ENCODE data around the gene MIPOL1. TPM values are rescaled to one million over a fixed set of nuclear protein-coding genes. Genes with fewer than 3 reads are reported as not detected.

MIPOL1 gene
- total and polyA plus RNA-seq, 10 donors = 0.50 to 15.5 (median 7.3) TPM

DNA sequence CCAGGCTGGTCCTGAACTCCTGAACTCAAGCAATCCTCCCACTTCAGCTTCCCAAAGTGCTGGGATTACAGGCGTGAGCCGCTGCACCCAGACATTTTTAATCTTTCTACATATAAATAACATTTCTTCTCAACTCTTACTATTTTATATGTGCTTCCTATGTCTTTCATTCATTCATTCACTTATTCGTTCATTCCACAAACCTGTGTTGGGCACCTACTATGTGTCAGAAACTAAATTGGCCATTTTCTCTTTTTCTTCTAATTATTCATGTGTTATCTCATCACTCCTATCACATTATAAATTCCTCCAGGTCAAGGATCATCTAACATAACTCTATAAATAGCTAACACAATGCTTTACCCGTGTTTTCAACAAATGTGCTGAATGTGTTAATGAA lies 373.7 kb downstream of the MIPOL1 start:
- Histone ChIP-seq H3K9me3 (peaks cover 0 to 12% (median 0%) of the 10 kb centered on the region in 8 donors), H3K4me1 (no peaks in the 10 kb centered on the region), H3K27me3 (replicated peaks in 1 of 7) (no peaks in the 10 kb centered on the region), H3K4me3 (no peak overlapping the region), H3K27ac (no peak overlapping the region), H3K36me3 (no peaks in the 10 kb centered on the region)
- TF ChIP-seq POLR2AphosphoS5 (IDR thresholded peaks at IDR 0.05) = no peak
- TF ChIP-seq, protein P1, sequence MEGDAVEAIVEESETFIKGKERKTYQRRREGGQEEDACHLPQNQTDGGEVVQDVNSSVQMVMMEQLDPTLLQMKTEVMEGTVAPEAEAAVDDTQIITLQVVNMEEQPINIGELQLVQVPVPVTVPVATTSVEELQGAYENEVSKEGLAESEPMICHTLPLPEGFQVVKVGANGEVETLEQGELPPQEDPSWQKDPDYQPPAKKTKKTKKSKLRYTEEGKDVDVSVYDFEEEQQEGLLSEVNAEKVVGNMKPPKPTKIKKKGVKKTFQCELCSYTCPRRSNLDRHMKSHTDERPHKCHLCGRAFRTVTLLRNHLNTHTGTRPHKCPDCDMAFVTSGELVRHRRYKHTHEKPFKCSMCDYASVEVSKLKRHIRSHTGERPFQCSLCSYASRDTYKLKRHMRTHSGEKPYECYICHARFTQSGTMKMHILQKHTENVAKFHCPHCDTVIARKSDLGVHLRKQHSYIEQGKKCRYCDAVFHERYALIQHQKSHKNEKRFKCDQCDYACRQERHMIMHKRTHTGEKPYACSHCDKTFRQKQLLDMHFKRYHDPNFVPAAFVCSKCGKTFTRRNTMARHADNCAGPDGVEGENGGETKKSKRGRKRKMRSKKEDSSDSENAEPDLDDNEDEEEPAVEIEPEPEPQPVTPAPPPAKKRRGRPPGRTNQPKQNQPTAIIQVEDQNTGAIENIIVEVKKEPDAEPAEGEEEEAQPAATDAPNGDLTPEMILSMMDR (IDR thresholded peaks at IDR 0.05 in 8 of 11, conservative IDR thresholded peaks at IDR 0.05 in 3 of 11) = no peak
- no peak for TF ChIP-seq POLR2A (IDR thresholded peaks at IDR 0.05)
- 78 to 93% (median 90%) methylated on average over 4 of the region's 4 CpGs for WGBS, 5 donors
- no peak for DNase-seq
- intact Hi-C loops (cut with DNase I; ENCODE audit: low total_unique reads) = no loop called here

DNA sequence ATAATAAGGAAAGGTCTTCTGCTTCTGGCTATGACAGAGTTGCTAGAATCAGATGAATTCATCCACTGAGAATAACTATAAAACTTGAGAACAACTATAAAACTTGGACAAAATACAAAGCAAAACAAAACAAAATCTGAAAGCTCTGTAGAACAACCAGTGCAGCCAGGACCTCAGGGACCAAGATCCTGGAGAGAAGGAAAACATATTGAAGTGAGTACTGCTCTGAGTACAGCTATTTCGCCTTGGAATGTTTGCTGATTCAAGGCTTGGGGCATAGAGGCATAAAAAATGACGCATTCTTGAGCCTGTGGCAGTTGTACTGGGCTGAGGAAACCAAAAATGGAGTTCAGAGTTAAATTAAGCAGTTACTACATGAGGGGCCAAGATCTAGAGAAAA lies 375.6 kb downstream of the MIPOL1 start:
- H3K9me3 ChIP-seq = peaks cover 0 to 12% (median 0%) of the 10 kb centered on the region in 8 donors
- intact Hi-C loops (cut with DNase I; ENCODE audit: low total_unique reads) = no loop called here
- TF ChIP-seq POLR2A (IDR thresholded peaks at IDR 0.05) (no peak), POLR2AphosphoS5 (IDR thresholded peaks at IDR 0.05) (no peak)
- TF ChIP-seq, protein P1 (IDR thresholded peaks at IDR 0.05 in 8 of 11, conservative IDR thresholded peaks at IDR 0.05 in 3 of 11) = no peak
- no peaks in the 10 kb centered on the region for H3K36me3 ChIP-seq
- H3K27me3 ChIP-seq (replicated peaks in 1 of 7) = no peaks in the 10 kb centered on the region
- DNase-seq = no peak
- no peaks in the 10 kb centered on the region for H3K4me1 ChIP-seq
- 61 to 82% (median 78%) methylated on average over 2 of the region's 2 CpGs for WGBS, 5 donors
- no peak overlapping the region for H3K27ac ChIP-seq
- no peak overlapping the region for H3K4me3 ChIP-seq

DNA sequence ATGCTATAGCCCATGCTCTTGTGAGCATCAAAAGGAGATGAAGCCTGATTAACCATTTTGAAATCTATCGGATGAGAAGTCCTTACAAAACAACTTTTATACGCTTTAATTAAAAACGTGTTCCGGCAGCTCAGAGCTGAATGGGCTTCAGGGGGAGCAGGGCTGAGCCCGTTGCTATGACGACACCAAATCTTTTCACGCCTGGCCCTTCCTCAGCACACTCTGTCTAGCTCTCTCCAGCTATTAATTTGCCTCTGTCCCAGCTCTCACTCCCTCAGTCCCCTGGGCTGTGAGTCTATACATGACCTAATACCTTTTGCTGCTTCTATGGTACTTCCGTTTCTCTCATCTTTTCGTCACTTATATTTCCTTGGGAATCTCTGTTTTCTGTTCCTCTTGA lies 381.5 kb downstream of the MIPOL1 start:
- no peak for TF ChIP-seq POLR2AphosphoS5 (IDR thresholded peaks at IDR 0.05)
- TF ChIP-seq, protein P1 (IDR thresholded peaks at IDR 0.05 in 8 of 11, conservative IDR thresholded peaks at IDR 0.05 in 3 of 11) = no peak
- TF ChIP-seq POLR2A (IDR thresholded peaks at IDR 0.05) = no peak
- no peak for DNase-seq
- 46 to 48% (median 47%) methylated on average over 9 of the region's 9 CpGs for WGBS, 5 donors

DNA sequence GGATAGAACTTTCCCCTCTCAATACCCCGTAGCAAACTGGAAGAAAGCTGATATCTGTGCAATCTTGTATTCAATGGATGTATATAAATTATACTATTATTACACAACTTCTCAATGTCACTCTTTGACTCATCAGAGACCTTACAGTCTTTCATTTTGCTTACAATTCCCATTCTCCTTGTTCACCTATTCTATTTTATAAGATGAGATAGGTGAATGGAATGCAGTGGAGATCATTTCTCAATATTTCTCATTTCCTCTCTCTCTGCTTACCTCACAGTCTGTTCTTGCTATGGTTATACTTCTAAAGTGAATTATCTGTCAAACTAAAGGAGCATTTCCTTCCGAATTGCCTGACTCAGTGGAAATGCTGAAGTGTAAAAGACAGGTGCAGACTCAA lies 382.4 kb downstream of the MIPOL1 start:
- Histone ChIP-seq H3K36me3 (no peaks in the 10 kb centered on the region), H3K27ac (no peak overlapping the region), H3K9me3 (peaks cover 0 to 12% (median 0%) of the 10 kb centered on the region in 8 donors), H3K27me3 (replicated peaks in 1 of 7) (peaks cover 5 to 46% (median 24%) of the 10 kb centered on the region in 7 donors), H3K4me3 (no peak overlapping the region), H3K4me1 (peaks cover 0 to 19% (median 4%) of the 10 kb centered on the region in 6 donors)
- intact Hi-C loops (cut with DNase I; ENCODE audit: low total_unique reads) = no loop called here
- no peak for TF ChIP-seq POLR2A (IDR thresholded peaks at IDR 0.05)
- TF ChIP-seq POLR2AphosphoS5 (IDR thresholded peaks at IDR 0.05) = no peak
- TF ChIP-seq, protein P1 (IDR thresholded peaks at IDR 0.05 in 8 of 11, conservative IDR thresholded peaks at IDR 0.05 in 3 of 11) = no peak
- no peak for DNase-seq
- WGBS, 5 donors = 71 to 84% (median 77%) methylated on average over 2 of the region's 2 CpGs

More for the DNA sequence above, 381.5 kb downstream of the MIPOL1 start:
- intact Hi-C loops (cut with DNase I; ENCODE audit: low total_unique reads) = no loop called here
- H3K4me1 ChIP-seq = peaks cover 0 to 10% (median 4%) of the 10 kb centered on the region in 6 donors
- no peak overlapping the region for H3K27ac ChIP-seq
- H3K9me3 ChIP-seq = peaks cover 0 to 10% (median 0%) of the 10 kb centered on the region in 8 donors
- no peak overlapping the region for H3K4me3 ChIP-seq
- H3K27me3 ChIP-seq (replicated peaks in 1 of 7) = peaks cover 5 to 37% (median 15%) of the 10 kb centered on the region in 7 donors
- H3K36me3 ChIP-seq = no peaks in the 10 kb centered on the region
